ENCODE measurements around the gene RPL23. TPM values are rescaled to one million over a fixed set of nuclear protein-coding genes. Genes with fewer than 3 reads are reported as not detected.

Gene RPL23
- total and polyA plus RNA-seq, 9 of the 15 experiments (the other 6 are each of a cell fraction or from before 2014, with no cell fraction given): 1,745 to 3,667 (median 3,096) TPM

- TF ChIP-seq ZNF23 (CRISPR knock-in tag; IDR thresholded peaks at IDR 0.05) (no peak), NR2C2 (CRISPR knock-in tag; IDR thresholded peaks at IDR 0.05) (peak; percentile 31; the same call in 1 of the 2 replicates), NR2C2 (tag; IDR thresholded peaks at IDR 0.05) (no peak), SRSF9 (IDR thresholded peaks at IDR 0.05; ENCODE audit: borderline replicate concordance, low read depth, low read length) (no peak), ZNF253 (CRISPR knock-in tag; conservative IDR thresholded peaks at IDR 0.05) (no peak), ERF (CRISPR knock-in tag; IDR thresholded peaks at IDR 0.05) (no peak), ZNF395 (CRISPR knock-in tag; IDR thresholded peaks at IDR 0.05) (no peak), SP2 (IDR thresholded peaks at IDR 0.05; ENCODE audit: extremely low read depth, low read depth, low read length, poor library complexity, severe bottlenecking) (no peak), SIN3A (IDR thresholded peaks at IDR 0.05; ENCODE audit: borderline replicate concordance in 2 of 2, control insufficient read depth in 1 of 2, low read depth in 2 of 2, low read length in 2 of 2) (peak in 1 of 2 experiments; percentile 77; a peak in 3 of 4 replicates), ZNF41 (CRISPR knock-in tag; conservative IDR thresholded peaks at IDR 0.05) (no peak), BRD4 (IDR thresholded peaks at IDR 0.05) (no peak), HNRNPK (IDR thresholded peaks at IDR 0.05; ENCODE audit: low read depth, low read length, poor library complexity, severe bottlenecking) (no peak), CC2D1A (IDR thresholded peaks at IDR 0.05) (no peak), NCOR1 (IDR thresholded peaks at IDR 0.05) (no peak; the same call in 1 of the 2 replicates), USF1 (CRISPR knock-in tag; IDR thresholded peaks at IDR 0.05) (no peak), ZNF217 (CRISPR knock-in tag; IDR thresholded peaks at IDR 0.05) (no peak), SETDB1 (IDR thresholded peaks at IDR 0.05; ENCODE audit: low read length) (no peak), E4F1 (CRISPR knock-in tag; IDR thresholded peaks at IDR 0.05; ENCODE audit: borderline replicate concordance) (no peak), CBX8 (IDR thresholded peaks at IDR 0.05; ENCODE audit: borderline replicate concordance, extremely low read depth, low read depth, low read length, poor library complexity, severe bottlenecking) (no peak), NCOA6 (IDR thresholded peaks at IDR 0.05) (no peak), DDX20 (tag; IDR thresholded peaks at IDR 0.05; ENCODE audit: low read depth) (no peak)
Observed at GRCh38 chr17:38870259-38871165, 17.0 kb upstream of the RPL23 start (continued).
